ENCODE data around the gene KREMEN2. TPM values are rescaled to one million over a fixed set of nuclear protein-coding genes. Genes with fewer than 3 reads are reported as not detected.

Gene KREMEN2
- total and polyA plus RNA-seq, 9 of the 15 experiments (the other 6 are each of a cell fraction or from before 2014, with no cell fraction given), result 0.04 to 7.7 (median 1.5) TPM; not detected in 1

GRCh38 chr16:2968738-2969544 is 4.9 kb downstream of the KREMEN2 start, which contains the start of gene PAQR4 (continued):
- TF ChIP-seq HMGXB4 (CRISPR knock-in tag; IDR thresholded peaks at IDR 0.05) (peak; percentile 84), HINFP (tag; conservative IDR thresholded peaks at IDR 0.05; ENCODE audit: low read depth) (0 out of 2 replicates have a peak, but pooled peaks have one; percentile 41), ZNF75A (CRISPR knock-in tag; IDR thresholded peaks at IDR 0.05) (no peak), ZNF785 (CRISPR knock-in tag; IDR thresholded peaks at IDR 0.05) (no peak), ZNF174 (CRISPR knock-in tag; IDR thresholded peaks at IDR 0.05) (no peak), ZNF79 (CRISPR knock-in tag; IDR thresholded peaks at IDR 0.05; ENCODE audit: low read depth) (peak; percentile 40; the same call in 1 of the 2 replicates), HNRNPL (IDR thresholded peaks at IDR 0.05; ENCODE audit: low read depth, low read length) (peak; percentile 95), ZNF282 (CRISPR knock-in tag; IDR thresholded peaks at IDR 0.05) (0 out of 2 replicates have a peak, but pooled peaks have one; percentile 94), ZNF551 (CRISPR knock-in tag; IDR thresholded peaks at IDR 0.05) (no peak), ZNF23 (CRISPR knock-in tag; IDR thresholded peaks at IDR 0.05) (no peak), FOXP1 (CRISPR knock-in tag; IDR thresholded peaks at IDR 0.05) (peak; percentile 88; the same call in 1 of the 2 replicates), NFYB (IDR thresholded peaks at IDR 0.05; ENCODE audit: extremely low read depth, insufficient read length) (peak; percentile 61), SMARCE1 (IDR thresholded peaks at IDR 0.05) (peak; percentile 77), ZBTB1 (CRISPR knock-in tag; IDR thresholded peaks at IDR 0.05; ENCODE audit: borderline replicate concordance, low read depth) (0 out of 2 replicates have a peak, but pooled peaks have one; percentile 77), ZBTB7A (IDR thresholded peaks at IDR 0.05; ENCODE audit: borderline replicate concordance, control insufficient read depth, low read depth, low read length) (peak; percentile 88; the same call in 1 of the 2 replicates), ZNF12 (CRISPR knock-in tag; IDR thresholded peaks at IDR 0.05) (peak; percentile 55; the same call in 1 of the 2 replicates), PYGO2 (tag; IDR thresholded peaks at IDR 0.05) (no peak), BCLAF1 (IDR thresholded peaks at IDR 0.05; ENCODE audit: borderline replicate concordance in 1 of 2, control insufficient read depth in 1 of 2, low read depth in 2 of 2, low read length in 1 of 2) (peak in 1 of 2 experiments; percentile 48; a peak in 1 of 4 replicates)
- TF ChIP-seq, protein P1, sequence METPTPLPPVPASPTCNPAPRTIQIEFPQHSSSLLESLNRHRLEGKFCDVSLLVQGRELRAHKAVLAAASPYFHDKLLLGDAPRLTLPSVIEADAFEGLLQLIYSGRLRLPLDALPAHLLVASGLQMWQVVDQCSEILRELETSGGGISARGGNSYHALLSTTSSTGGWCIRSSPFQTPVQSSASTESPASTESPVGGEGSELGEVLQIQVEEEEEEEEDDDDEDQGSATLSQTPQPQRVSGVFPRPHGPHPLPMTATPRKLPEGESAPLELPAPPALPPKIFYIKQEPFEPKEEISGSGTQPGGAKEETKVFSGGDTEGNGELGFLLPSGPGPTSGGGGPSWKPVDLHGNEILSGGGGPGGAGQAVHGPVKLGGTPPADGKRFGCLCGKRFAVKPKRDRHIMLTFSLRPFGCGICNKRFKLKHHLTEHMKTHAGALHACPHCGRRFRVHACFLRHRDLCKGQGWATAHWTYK (CRISPR knock-in tag; IDR thresholded peaks at IDR 0.05), result peak; percentile 78; the same call in 1 of the 2 replicates

All from K562 (cell line).